ENCODE data around the gene CREB1.

The CREB1 gene

DNA sequence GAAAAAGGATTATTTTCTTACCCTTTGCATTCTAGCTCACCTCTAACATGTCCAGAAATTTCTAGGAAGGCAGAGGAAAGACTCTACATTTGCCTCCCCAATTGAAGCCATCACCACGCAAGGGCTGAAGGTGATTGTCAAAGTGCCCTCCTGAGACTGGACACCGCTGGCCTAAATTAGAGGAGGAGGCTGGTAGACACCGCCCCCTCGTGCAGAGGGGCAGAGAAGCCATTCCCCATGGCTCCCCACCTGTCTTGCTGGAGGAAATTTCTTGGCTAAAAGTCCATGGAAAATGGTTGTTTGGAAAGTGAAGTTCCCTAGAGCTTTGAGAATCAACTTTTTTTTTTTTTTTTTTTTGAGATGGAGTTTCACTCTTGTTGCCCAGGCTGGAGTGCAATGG, 31.3 kb upstream of the CREB1 start:
- no peak for TF ChIP-seq POLR2AphosphoS5 (IDR thresholded peaks at IDR 0.05; ENCODE audit: borderline replicate concordance, low read depth, low read length)
- TF ChIP-seq FOXP2 (optimal IDR thresholded peaks at IDR 0.05; ENCODE audit: control extremely low read depth, extremely low read length, insufficient read depth): no peak
- TF ChIP-seq EZH2 (IDR thresholded peaks at IDR 0.05): no peak
- no peaks in the 10 kb centered on the region for H3K36me3 ChIP-seq (ENCODE audit: insufficient read depth, low read length)
- no peak overlapping the region for H3K9ac ChIP-seq (ENCODE audit: insufficient read length)
- no peak overlapping the region for H3K4me3 ChIP-seq
- H3K9me3 ChIP-seq (ENCODE audit: low read depth, low read length): no peaks in the 10 kb centered on the region
- no peak overlapping the region for H3K27ac ChIP-seq
- no peak for DNase-seq (ENCODE audit: low read depth, low spot score)

DNA sequence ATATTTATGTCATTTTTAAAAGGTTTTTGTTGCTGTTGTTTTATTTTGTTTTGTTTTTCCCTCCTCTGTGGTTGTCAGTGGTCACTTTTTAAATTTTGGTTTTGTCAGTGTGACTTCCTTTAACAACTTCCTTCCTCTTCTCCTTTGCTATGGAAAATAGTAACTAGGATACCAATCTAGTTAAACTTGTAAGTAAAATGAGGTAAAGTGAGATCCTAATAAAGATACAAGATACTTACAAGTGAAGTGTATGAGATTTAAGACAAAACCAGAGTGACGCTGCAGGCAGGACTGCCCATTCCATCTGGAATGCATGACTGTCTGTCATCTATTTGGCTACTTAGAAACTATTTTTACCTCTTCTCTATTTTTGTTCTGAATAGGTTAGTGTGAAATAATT, 30.6 kb upstream of the CREB1 start:
- no peak overlapping the region for H3K9ac ChIP-seq (ENCODE audit: insufficient read length)
- no peak for DNase-seq (ENCODE audit: low read depth, low spot score)
- H3K27ac ChIP-seq: no peak overlapping the region
- H3K9me3 ChIP-seq (ENCODE audit: low read depth, low read length): no peaks in the 10 kb centered on the region
- H3K4me3 ChIP-seq: no peak overlapping the region
- H3K36me3 ChIP-seq (ENCODE audit: insufficient read depth, low read length): no peaks in the 10 kb centered on the region
- TF ChIP-seq POLR2AphosphoS5 (IDR thresholded peaks at IDR 0.05; ENCODE audit: borderline replicate concordance, low read depth, low read length): no peak
- no peak for TF ChIP-seq EZH2 (IDR thresholded peaks at IDR 0.05)
- TF ChIP-seq FOXP2 (optimal IDR thresholded peaks at IDR 0.05; ENCODE audit: control extremely low read depth, extremely low read length, insufficient read depth): no peak

- no peaks in the 10 kb centered on the region for H3K36me3 ChIP-seq (ENCODE audit: insufficient read depth, low read length)
- no peak overlapping the region for H3K4me3 ChIP-seq
- no peaks in the 10 kb centered on the region for H3K9me3 ChIP-seq (ENCODE audit: low read depth, low read length)
- no peak overlapping the region for H3K27ac ChIP-seq
- no peak for DNase-seq (ENCODE audit: low read depth, low spot score)
- TF ChIP-seq EZH2 (IDR thresholded peaks at IDR 0.05) (no peak), POLR2AphosphoS5 (IDR thresholded peaks at IDR 0.05; ENCODE audit: borderline replicate concordance, low read depth, low read length) (no peak), FOXP2 (optimal IDR thresholded peaks at IDR 0.05; ENCODE audit: control extremely low read depth, extremely low read length, insufficient read depth) (no peak)
- no peak overlapping the region for H3K9ac ChIP-seq (ENCODE audit: insufficient read length)
Observed at GRCh38 chr2:207501802-207502576, 27.8 kb upstream of the CREB1 start.

DNA sequence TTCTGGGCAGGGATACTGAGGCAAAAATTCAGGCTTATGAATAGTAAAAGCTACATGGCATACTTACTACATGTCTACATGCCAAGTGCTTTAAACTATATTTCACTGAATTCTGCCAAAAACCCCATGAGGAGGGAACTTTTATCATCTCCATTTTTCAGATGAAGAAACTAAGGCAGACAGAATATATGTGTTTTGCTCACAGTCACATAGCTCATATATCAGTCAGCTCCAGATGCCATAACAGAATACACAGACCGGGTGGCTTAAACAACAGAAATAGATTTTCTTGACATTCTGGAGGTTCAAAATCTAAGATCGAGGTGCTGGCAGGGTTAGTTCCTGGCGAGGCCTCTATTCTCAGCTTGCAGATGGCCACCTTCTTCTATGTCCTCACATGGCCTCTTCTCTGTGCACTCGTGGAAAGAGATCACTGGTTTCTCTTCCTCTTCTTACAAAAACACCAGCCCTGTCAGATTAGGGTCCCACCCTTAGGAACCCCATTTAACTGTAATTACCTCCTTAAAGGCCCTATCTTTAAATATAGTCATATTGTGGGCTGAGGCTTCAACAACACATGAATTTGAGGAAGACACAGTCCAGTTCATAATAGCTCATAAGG, 27.1 kb upstream of the CREB1 start:
- no peak for DNase-seq (ENCODE audit: low read depth, low spot score)
- Histone ChIP-seq H3K4me3 (no peak overlapping the region), H3K36me3 (ENCODE audit: insufficient read depth, low read length) (no peaks in the 10 kb centered on the region), H3K9ac (ENCODE audit: insufficient read length) (no peak overlapping the region), H3K9me3 (ENCODE audit: low read depth, low read length) (no peaks in the 10 kb centered on the region), H3K27ac (no peak overlapping the region)
- TF ChIP-seq EZH2 (IDR thresholded peaks at IDR 0.05): no peak
- no peak for TF ChIP-seq POLR2AphosphoS5 (IDR thresholded peaks at IDR 0.05; ENCODE audit: borderline replicate concordance, low read depth, low read length)
- TF ChIP-seq FOXP2 (optimal IDR thresholded peaks at IDR 0.05; ENCODE audit: control extremely low read depth, extremely low read length, insufficient read depth): no peak

GRCh38 chr2:207503234-207503633, 26.5 kb upstream of the CREB1 start:
- DNase-seq (ENCODE audit: low read depth, low spot score): no peak
- no peak overlapping the region for H3K9ac ChIP-seq (ENCODE audit: insufficient read length)
- no peak for TF ChIP-seq EZH2 (IDR thresholded peaks at IDR 0.05)
- TF ChIP-seq FOXP2 (optimal IDR thresholded peaks at IDR 0.05; ENCODE audit: control extremely low read depth, extremely low read length, insufficient read depth): no peak
- no peak for TF ChIP-seq POLR2AphosphoS5 (IDR thresholded peaks at IDR 0.05; ENCODE audit: borderline replicate concordance, low read depth, low read length)

GRCh38 chr2:207504513-207505170, 25.1 kb upstream of the CREB1 start:
- 0 out of 2 replicates have a peak overlapping the region, but pooled peaks have one; percentile 21 for H3K27ac ChIP-seq
- DNase-seq (ENCODE audit: low read depth, low spot score): no peak
- no peak overlapping the region for H3K9ac ChIP-seq (ENCODE audit: insufficient read length)
- no peaks in the 10 kb centered on the region for H3K36me3 ChIP-seq (ENCODE audit: insufficient read depth, low read length)
- no peak overlapping the region for H3K4me3 ChIP-seq
- no peak for TF ChIP-seq POLR2AphosphoS5 (IDR thresholded peaks at IDR 0.05; ENCODE audit: borderline replicate concordance, low read depth, low read length)
- TF ChIP-seq FOXP2 (optimal IDR thresholded peaks at IDR 0.05; ENCODE audit: control extremely low read depth, extremely low read length, insufficient read depth): no peak
- no peak for TF ChIP-seq EZH2 (IDR thresholded peaks at IDR 0.05)
- H3K9me3 ChIP-seq (ENCODE audit: low read depth, low read length): no peaks in the 10 kb centered on the region

More at GRCh38 chr2:207503234-207503633, 26.5 kb upstream of the CREB1 start:
- Histone ChIP-seq H3K9me3 (ENCODE audit: low read depth, low read length) (no peaks in the 10 kb centered on the region), H3K27ac (no peak overlapping the region), H3K4me3 (no peak overlapping the region), H3K36me3 (ENCODE audit: insufficient read depth, low read length) (no peaks in the 10 kb centered on the region)

DNA sequence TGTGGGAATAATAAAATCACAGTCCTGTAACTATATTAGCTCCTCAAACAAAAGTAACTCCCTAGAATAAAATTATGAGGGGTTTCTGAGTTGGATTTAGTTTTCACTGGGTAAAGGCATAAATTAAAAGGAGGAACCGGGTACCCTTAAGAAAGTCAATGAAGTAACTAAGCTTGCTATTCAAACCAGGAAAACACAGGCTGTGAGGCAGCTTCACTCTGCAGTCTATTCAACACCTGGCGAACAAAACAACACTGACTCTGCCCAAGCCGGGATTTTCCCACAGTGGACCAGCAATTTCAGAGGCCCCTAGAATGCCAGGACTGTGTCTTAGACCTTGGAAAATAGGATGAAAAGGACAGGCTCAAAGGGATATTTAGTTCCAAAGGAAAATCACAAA, 24.6 kb upstream of the CREB1 start:
- H3K36me3 ChIP-seq (ENCODE audit: insufficient read depth, low read length): no peaks in the 10 kb centered on the region
- H3K9ac ChIP-seq (ENCODE audit: insufficient read length): no peak overlapping the region
- no peak for DNase-seq (ENCODE audit: low read depth, low spot score)
- H3K4me3 ChIP-seq: no peak overlapping the region
- peak overlapping the region; percentile 21; the same call in 1 of the 2 replicates for H3K27ac ChIP-seq
- TF ChIP-seq FOXP2 (optimal IDR thresholded peaks at IDR 0.05; ENCODE audit: control extremely low read depth, extremely low read length, insufficient read depth) (no peak), POLR2AphosphoS5 (IDR thresholded peaks at IDR 0.05; ENCODE audit: borderline replicate concordance, low read depth, low read length) (no peak), EZH2 (IDR thresholded peaks at IDR 0.05) (no peak)
- no peaks in the 10 kb centered on the region for H3K9me3 ChIP-seq (ENCODE audit: low read depth, low read length)

- H3K36me3 ChIP-seq (ENCODE audit: insufficient read depth, low read length): no peaks in the 10 kb centered on the region
- no peak for DNase-seq (ENCODE audit: low read depth, low spot score)
- H3K4me3 ChIP-seq: no peak overlapping the region
- no peak overlapping the region for H3K9ac ChIP-seq (ENCODE audit: insufficient read length)
- H3K9me3 ChIP-seq (ENCODE audit: low read depth, low read length): no peaks in the 10 kb centered on the region
- H3K27ac ChIP-seq: peak overlapping the region; percentile 21; the same call in 1 of the 2 replicates
- TF ChIP-seq POLR2AphosphoS5 (IDR thresholded peaks at IDR 0.05; ENCODE audit: borderline replicate concordance, low read depth, low read length): no peak
- no peak for TF ChIP-seq FOXP2 (optimal IDR thresholded peaks at IDR 0.05; ENCODE audit: control extremely low read depth, extremely low read length, insufficient read depth)
- no peak for TF ChIP-seq EZH2 (IDR thresholded peaks at IDR 0.05)
Observed at GRCh38 chr2:207505728-207506127, 24.0 kb upstream of the CREB1 start.
